A549 (cell line): ENCODE results near the gene EPN3.

Source experiments
- CBX8 ChIP-seq: fragments of 200-600 bp; sonication (generic); IDR thresholded peaks from 2 replicates; pipeline ENCODE4 v1.6.1; 2016
- EP300 ChIP-seq, 2 experiments: fragments of >200 bp; sonication (Bioruptor Twin); formaldehyde crosslinking; IDR thresholded peaks; 2 replicates in 1 of 2; 3 replicates in 1 of 2; pipeline ENCODE4 v1.6.1; 2016 to 2017
- FOSL2 ChIP-seq, 2 experiments: fragments of 450-650 bp in 1 of 2; fragments of >200 bp in 1 of 2; sonication (Bioruptor Twin) in 1 of 2; formaldehyde crosslinking; IDR thresholded peaks; 2 replicates each; pipeline versions ENCODE4 v1.5.0 to v1.6.1; 2016 to 2020; ENCODE audit warnings: mild to moderate bottlenecking in 1 of 2, moderate library complexity in 1 of 2
- HEYL ChIP-seq: fragments of 250-450 bp; sonication (Bioruptor Pico); IDR thresholded peaks from 2 replicates; pipeline ENCODE4 v1.8.0; 2021; ENCODE audit warnings: mild to moderate bottlenecking, moderate library complexity
- JUN ChIP-seq, 2 experiments: fragments of >200 bp; sonication (Bioruptor Twin); formaldehyde crosslinking; IDR thresholded peaks; 2 replicates in 1 of 2; 3 replicates in 1 of 2; pipeline ENCODE4 v1.6.1; 2016 to 2017
- KDM1A ChIP-seq: fragments of 200-600 bp; sonication (generic); IDR thresholded peaks from 2 replicates; pipeline ENCODE4 v1.6.1; 2016; ENCODE audit warnings: low read depth, mild to moderate bottlenecking
- MAZ ChIP-seq: fragments of 150-350 bp; IDR thresholded peaks from 2 replicates; pipeline ENCODE4 v1.6.1; 2014; ENCODE audit warnings: antibody characterized with exemption, low read depth, low read length, borderline replicate concordance
- POLR2AphosphoS2 ChIP-seq: conservative IDR thresholded peaks from 2 replicates; pipeline ENCODE4 v1.6.1; 2012; ENCODE audit warnings: low read length, improper control_type of control experiment, inconsistent platforms
- TF ChIP-seq, protein P1 (sequence below): fragments of >200 bp; sonication (Bioruptor Twin); formaldehyde crosslinking; IDR thresholded peaks from 3 replicates; pipeline ENCODE4 v1.5.1; 2016
- TF ChIP-seq, protein P2 (sequence below): fragments of 250-450 bp; sonication (Bioruptor Pico); IDR thresholded peaks from 2 replicates; pipeline ENCODE4 v1.5.0; 2020; ENCODE audit warnings: low read depth, mild to moderate bottlenecking, moderate library complexity

DNA sequence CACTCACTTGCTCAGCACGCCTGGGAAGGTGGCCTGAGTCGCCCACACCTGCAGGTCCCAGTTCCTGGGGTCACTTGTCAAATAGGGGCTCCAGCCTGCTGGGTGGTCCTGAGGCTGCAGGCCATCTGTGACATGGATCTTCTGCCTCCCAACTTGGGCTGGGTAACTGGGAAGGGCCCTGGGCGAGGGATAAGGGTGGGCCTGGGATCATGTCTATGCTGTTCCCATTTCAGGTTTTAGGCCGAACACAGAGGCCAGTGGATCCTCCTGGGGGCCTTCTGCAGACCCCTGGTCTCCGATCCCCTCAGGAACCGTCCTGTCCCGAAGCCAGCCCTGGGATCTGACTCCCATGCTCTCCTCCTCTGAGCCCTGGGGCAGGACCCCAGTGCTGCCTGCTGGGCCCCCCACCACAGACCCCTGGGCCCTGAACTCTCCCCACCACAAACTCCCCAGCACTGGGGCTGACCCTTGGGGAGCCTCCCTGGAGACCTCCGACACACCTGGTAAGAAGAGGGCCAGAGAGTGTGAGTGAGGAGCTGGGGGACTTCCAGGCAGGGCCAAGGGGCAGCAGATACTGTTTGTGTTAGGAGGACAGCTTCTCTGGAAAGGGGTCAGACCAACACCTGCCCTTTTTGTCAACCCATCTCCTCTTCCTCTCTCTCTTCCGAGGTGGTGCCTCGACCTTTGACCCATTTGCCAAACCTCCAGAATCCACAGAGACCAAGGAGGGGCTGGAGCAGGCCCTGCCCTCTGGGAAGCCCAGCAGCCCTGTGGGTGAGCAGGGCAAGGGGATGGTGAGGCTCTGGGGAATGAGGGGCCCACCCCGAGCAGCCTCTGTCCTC lies 8.2 kb downstream of the EPN3 start:
- TF ChIP-seq KDM1A (no peak), CBX8 (no peak), FOSL2 (IDR thresholded peaks at IDR 0.05) (no peak), FOSL2 (CRISPR knock-in tag; IDR thresholded peaks at IDR 0.05) (no peak), JUN (IDR thresholded peaks at IDR 0.05) (no peak), EP300 (IDR thresholded peaks at IDR 0.05) (no peak), POLR2AphosphoS2 (no peak), MAZ (no peak), HEYL (CRISPR knock-in tag) (no peak)
- TF ChIP-seq, protein P1, sequence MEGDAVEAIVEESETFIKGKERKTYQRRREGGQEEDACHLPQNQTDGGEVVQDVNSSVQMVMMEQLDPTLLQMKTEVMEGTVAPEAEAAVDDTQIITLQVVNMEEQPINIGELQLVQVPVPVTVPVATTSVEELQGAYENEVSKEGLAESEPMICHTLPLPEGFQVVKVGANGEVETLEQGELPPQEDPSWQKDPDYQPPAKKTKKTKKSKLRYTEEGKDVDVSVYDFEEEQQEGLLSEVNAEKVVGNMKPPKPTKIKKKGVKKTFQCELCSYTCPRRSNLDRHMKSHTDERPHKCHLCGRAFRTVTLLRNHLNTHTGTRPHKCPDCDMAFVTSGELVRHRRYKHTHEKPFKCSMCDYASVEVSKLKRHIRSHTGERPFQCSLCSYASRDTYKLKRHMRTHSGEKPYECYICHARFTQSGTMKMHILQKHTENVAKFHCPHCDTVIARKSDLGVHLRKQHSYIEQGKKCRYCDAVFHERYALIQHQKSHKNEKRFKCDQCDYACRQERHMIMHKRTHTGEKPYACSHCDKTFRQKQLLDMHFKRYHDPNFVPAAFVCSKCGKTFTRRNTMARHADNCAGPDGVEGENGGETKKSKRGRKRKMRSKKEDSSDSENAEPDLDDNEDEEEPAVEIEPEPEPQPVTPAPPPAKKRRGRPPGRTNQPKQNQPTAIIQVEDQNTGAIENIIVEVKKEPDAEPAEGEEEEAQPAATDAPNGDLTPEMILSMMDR, result no peak
- TF ChIP-seq, protein P2, sequence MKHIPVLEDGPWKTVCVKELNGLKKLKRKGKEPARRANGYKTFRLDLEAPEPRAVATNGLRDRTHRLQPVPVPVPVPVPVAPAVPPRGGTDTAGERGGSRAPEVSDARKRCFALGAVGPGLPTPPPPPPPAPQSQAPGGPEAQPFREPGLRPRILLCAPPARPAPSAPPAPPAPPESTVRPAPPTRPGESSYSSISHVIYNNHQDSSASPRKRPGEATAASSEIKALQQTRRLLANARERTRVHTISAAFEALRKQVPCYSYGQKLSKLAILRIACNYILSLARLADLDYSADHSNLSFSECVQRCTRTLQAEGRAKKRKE (CRISPR knock-in tag), result no peak
